GM12878 (cell line): Measurements from ENCODE around the gene TLDC2. TPM values are rescaled to one million over a fixed set of nuclear protein-coding genes. Genes with fewer than 3 reads are reported as not detected.

Experiments used
- ATAC-seq: fragments of 200-7000 bp; cut with Tn5 transposase; 3 replicates; pipeline ENCODE4 v1.9.1; 2020; ENCODE audit warnings: mild to moderate bottlenecking, moderate library complexity
- BruUV-seq: library from RNA; stranded (reverse); fragments of 400-500 nt; replicated peaks from 2 replicates; lab custom pipeline; 2021; lab: Mats Ljungman, UMichigan
- CTCF ChIA-PET: fragments of 300-600 bp; sonication (Branson Sonifier 250); formaldehyde crosslinking; extraction: SDS; loops from one replicate; lab custom pipeline; 2021; ENCODE audit warnings: inconsistent platforms; lab: Yijun Ruan, JAX
- POLR2A ChIA-PET: fragments of 350-600 bp; formaldehyde crosslinking; extraction: SDS; loops from one replicate; lab custom pipeline; 2021; ENCODE audit warnings: inconsistent platforms; lab: Charles Lee
- RAD21 ChIA-PET: fragments of 300-600 bp; sonication (Branson Sonifier 250); formaldehyde crosslinking; loops from one replicate; lab custom pipeline; 2023; ENCODE audit warnings: antibody characterized with exemption; ENCODE audit not compliant: unreplicated experiment; lab: Charles Lee
- SMC1A ChIA-PET: fragments of 300-600 bp; sonication (Branson Sonifier 250); formaldehyde crosslinking; loops from one replicate; lab custom pipeline; 2023; ENCODE audit not compliant: unreplicated experiment, uncharacterized antibody; lab: Charles Lee
- DNase-seq: peaks from one replicate; pipeline ENCODE4 v3.0.0-alpha.2; 2011; ENCODE audit warnings: low read depth, low spot score
- FAIRE-seq: peaks from 3 replicates; lab custom pipeline; 2011; peaks lifted over from hg19 to GRCh38; lab: Jason Lieb, UNC
- H2AFZ ChIP-seq: 2 replicates; pipeline ENCODE4 v1.6.0; 2011; ENCODE audit warnings: low read depth, low read length, control low read depth; ENCODE audit not compliant: control insufficient read depth
- H3K27ac ChIP-seq: 2 replicates; pipeline ENCODE4 v1.5.1; 2011; ENCODE audit warnings: control low read depth; ENCODE audit not compliant: control insufficient read depth, insufficient read depth
- H3K27me3 ChIP-seq, 2 experiments: replicated peaks in 1 of 2; 2 replicates each; pipeline versions ENCODE4 v1.6.0 to v1.6.1; 2011; ENCODE audit warnings: low read length in 1 of 2; ENCODE audit not compliant: control insufficient read depth in 2 of 2, insufficient read depth in 2 of 2
- H3K36me3 ChIP-seq, 2 experiments: 2 replicates each; pipeline ENCODE4 v1.5.1; 2011; ENCODE audit warnings: low read length in 1 of 2; ENCODE audit not compliant: control insufficient read depth in 2 of 2, insufficient read depth in 2 of 2
- H3K4me1 ChIP-seq: 2 replicates; pipeline ENCODE4 v1.6.1; 2011; ENCODE audit warnings: mild to moderate bottlenecking, low read length, moderate library complexity, mixed read lengths; ENCODE audit not compliant: control insufficient read depth, insufficient read depth
- H3K4me2 ChIP-seq: 2 replicates; pipeline ENCODE4 v1.6.0; 2011; ENCODE audit warnings: control low read depth; ENCODE audit not compliant: control insufficient read depth, insufficient read depth
- H3K4me3 ChIP-seq: fragments of 200-600 bp; sonication (generic); 2 replicates; pipeline ENCODE4 v1.5.1; 2016
- H3K79me2 ChIP-seq: 2 replicates; pipeline ENCODE4 v1.6.0; 2011; ENCODE audit warnings: low read length; ENCODE audit not compliant: control insufficient read depth, insufficient read depth
- H3K9ac ChIP-seq: 2 replicates; pipeline ENCODE4 v1.8.0; 2011; ENCODE audit warnings: low read length, control low read depth, mixed read lengths; ENCODE audit not compliant: control insufficient read depth, insufficient read depth
- H3K9me3 ChIP-seq: replicated peaks from 3 replicates; pipeline ENCODE4 v1.5.1; 2011; ENCODE audit warnings: mild to moderate bottlenecking, low read length; ENCODE audit not compliant: control insufficient read depth, insufficient read depth
- H4K20me1 ChIP-seq: 2 replicates; pipeline ENCODE4 v1.6.0; 2011; ENCODE audit not compliant: control insufficient read depth, insufficient read depth
- BCLAF1 ChIP-seq: fragments of 450-650 bp; IDR thresholded peaks from 2 replicates; pipeline ENCODE4 v1.6.1; 2017; ENCODE audit warnings: antibody characterized with exemption, mild to moderate bottlenecking, moderate library complexity
- CBX3 ChIP-seq: fragments of 200-600 bp; sonication (generic); IDR thresholded peaks from 2 replicates; pipeline ENCODE4 v1.6.1; 2016; ENCODE audit warnings: low read depth, borderline replicate concordance
- IRF5 ChIP-seq: fragments of 450-650 bp; IDR thresholded peaks from 2 replicates; pipeline ENCODE4 v1.6.1; 2017; ENCODE audit warnings: borderline replicate concordance
- KDM1A ChIP-seq: fragments of 200-600 bp; sonication (generic); IDR thresholded peaks from 2 replicates; pipeline ENCODE4 v1.6.1; 2016; ENCODE audit warnings: borderline replicate concordance
- RAD51 ChIP-seq: fragments of 450-650 bp; IDR thresholded peaks from 2 replicates; pipeline ENCODE4 v1.6.1; 2016; ENCODE audit warnings: moderate library complexity, mild to moderate bottlenecking, inconsistent platforms
- TARDBP ChIP-seq: IDR thresholded peaks from 2 replicates; pipeline ENCODE4 v1.6.1; 2016; ENCODE audit warnings: borderline replicate concordance
- WGBS: methylation state at CpG from one replicate; pipeline ENCODE4 v1.1.6; 2016; ENCODE audit warnings: low lambda C conversion rate; ENCODE audit not compliant: insufficient replicate concordance, insufficient coverage; ENCODE audit errors: missing lambda C conversion rate; 5-methylcytosine and 5-hydroxymethylcytosine counted together
- in situ Hi-C: fragments of 300-500 bp; cut with MboI; formaldehyde crosslinking; loops from 9 replicates; pipeline ENCODE4 v1.14.3; 2018; ENCODE audit warnings: mixed read lengths
- intact Hi-C: fragments of 100-400 bp; cut with micrococcal nuclease; formaldehyde crosslinking; loops from one replicate; pipeline ENCODE4 v1.14.2; 2022; ENCODE audit not compliant: unreplicated experiment
- polyA plus RNA-seq, 11 experiments: library from polyadenylated mRNA; depleted of rRNA in 4 of 11; unstranded in 6 of 11; stranded (reverse) in 5 of 11; fragments of >200 nt; fragmentation: Nextera tagmentation in 4 of 11; fragmentation: Illumina TruSeq in 1 of 11; extraction: Ambion mirVana in 4 of 11; extraction: Trizol in 1 of 11; gene quantifications; 1 replicate in 1 of 11; 2 replicates in 10 of 11; pipeline versions ENCODE4 v1.2.1 to v1.2.3, GENCODE V29; 2011 to 2016; ENCODE audit warnings: inconsistent platforms in 2 of 11, missing spikeins in 2 of 11, low read depth in 1 of 11
- total RNA-seq, 4 experiments: library from RNA; depleted of rRNA in 3 of 4; stranded (reverse); fragments of >200 nt in 3 of 4; fragmentation: Illumina TruSeq in 1 of 4; extraction: Trizol in 1 of 4; gene quantifications; 2 replicates each; pipeline versions ENCODE4 v1.2.1 to v1.2.3, GENCODE V29; 2013 to 2021

Gene TLDC2
- total and polyA plus RNA-seq, 10 of the 15 experiments (the other 5 are each of a cell fraction or from before 2014, with no cell fraction given): 0.05 to 0.41 (median 0.21) TPM

DNA sequence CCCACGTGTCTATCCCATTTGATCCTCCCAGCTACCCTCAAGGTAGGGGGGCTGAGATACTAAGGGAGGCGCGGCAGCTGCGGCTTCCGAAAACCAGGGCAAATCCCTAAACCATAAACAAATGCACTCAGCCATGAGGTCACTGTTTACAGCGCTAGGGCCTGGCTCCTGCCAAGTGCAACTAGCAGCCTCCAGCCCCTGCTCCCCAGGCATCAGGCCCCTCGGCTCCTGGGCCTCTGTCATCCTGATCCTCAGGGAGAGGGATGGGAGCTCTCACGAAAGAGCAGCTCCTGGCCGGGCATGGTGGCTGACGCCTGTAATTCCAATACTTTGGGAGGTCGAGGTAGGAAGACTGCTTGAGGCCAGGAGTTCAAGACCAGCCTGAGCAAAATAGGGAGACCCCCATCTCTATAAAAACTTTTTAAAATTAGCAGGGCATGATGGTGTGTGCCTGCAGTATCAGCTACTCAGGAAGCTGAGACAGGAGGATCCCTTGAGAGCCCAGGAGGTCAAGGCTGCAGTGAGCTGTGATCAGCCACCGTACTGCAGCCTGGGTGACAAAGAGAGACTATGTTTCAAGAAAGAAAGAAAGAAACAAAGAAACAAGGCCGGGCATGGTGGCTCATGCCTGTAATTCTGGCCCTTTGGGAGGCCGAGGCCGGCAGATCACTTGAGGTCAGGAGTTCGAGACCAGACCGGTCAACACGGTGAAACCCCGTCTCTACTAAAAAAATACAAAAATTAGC is 42.5 kb upstream of the TLDC2 start:
- no peak for TF ChIP-seq RAD51
- TF ChIP-seq KDM1A: no peak
- TF ChIP-seq CBX3: no peak
- TF ChIP-seq TARDBP: no peak
- no peak for TF ChIP-seq IRF5
- TF ChIP-seq BCLAF1: no peak
- TF ChIP-seq, all 136 proteins: peak for 0
- WGBS: 85% methylated on average over 19 of the region's 19 CpGs
- no peak overlapping the region for H3K4me2 ChIP-seq
- ChIA-PET SMC1A (interaction anchor here (1.3 to 4.9 kb wide), 3 partner anchors 41 to 53 kb away, joined by 4 to 37 read pairs (median 4); no protein-coding TSS in a partner anchor), RAD21 (interaction anchor here (1.6 to 9.2 kb wide), 2 partner anchors 25 to 27 kb away, joined by 4 to 215 read pairs; a partner anchor contains a TSS), POLR2A (interaction anchor here (0.8 to 6.8 kb wide), 4 partner anchors 13 to 64 kb away, joined by 3 to 114 read pairs (median 37); a partner anchor contains a TSS), CTCF (interaction anchor here (0.7 to 11.8 kb wide), 7 partner anchors 16 to 1091 kb away, joined by 3 to 349 read pairs (median 13); partner anchors contain the start of genes RAB5IF and RBM39)
- ATAC-seq (no peak), FAIRE-seq (no peak), DNase-seq (no peak)
- no peaks in the 10 kb centered on the region for H3K27me3 ChIP-seq
- no peaks in the 10 kb centered on the region for H3K9me3 ChIP-seq
- H4K20me1 ChIP-seq: no peaks in the 10 kb centered on the region
- in situ Hi-C loops (no loop called here), intact Hi-C loops (no loop called here)
- H3K9ac ChIP-seq: no peak overlapping the region
- H3K4me3 ChIP-seq: no peak overlapping the region
- BruUV-seq: no TSS peak
- H3K4me1 ChIP-seq: peaks cover 22% of the 10 kb centered on the region
- no peak overlapping the region for H3K27ac ChIP-seq
- H3K36me3 ChIP-seq: peaks cover 0 to 5% of the 10 kb centered on the region in 2 experiments; a peak in 2 of 4 replicates
- no peak overlapping the region for H2AFZ ChIP-seq
- H3K79me2 ChIP-seq: peaks cover 7% of the 10 kb centered on the region
